ENCODE results near the gene IKBIP.
A peak's percentile ranks its signal among the peaks of the same experiment; 100 is the strongest.

The IKBIP gene

GRCh38 chr12:98593351-98594049 is 51.1 kb downstream of the IKBIP start, which contains the start of gene SLC25A3:
TSS of gene SLC25A3 (plus strand) at chr12:98593686. CDS start at chr12:98593979, 293 bp downstream.
- Histone ChIP-seq H3K79me2 (ENCODE audit: control insufficient read depth, insufficient read depth, low read length, unreplicated experiment) (peaks cover 46% of the 10 kb centered on the region), H3K27me3 (ENCODE audit: insufficient read depth, low read length) (no peaks in the 10 kb centered on the region), H3K27ac (ENCODE audit: low read depth, low read length) (peak within 1 kb of the TSS; percentile 79), H3K4me1 (ENCODE audit: control insufficient read depth, insufficient read depth, low read length, unreplicated experiment) (peaks cover 5% of the 10 kb centered on the region), H3K36me3 (ENCODE audit: insufficient read depth, low read length) (peaks cover 23% of the 10 kb centered on the region), H3K4me3 (ENCODE audit: low read depth, low read length) (peak within 1 kb of the TSS; percentile 81), H2AFZ (ENCODE audit: low read length, unreplicated experiment) (peak within 1 kb of the TSS; percentile 98)

DNA sequence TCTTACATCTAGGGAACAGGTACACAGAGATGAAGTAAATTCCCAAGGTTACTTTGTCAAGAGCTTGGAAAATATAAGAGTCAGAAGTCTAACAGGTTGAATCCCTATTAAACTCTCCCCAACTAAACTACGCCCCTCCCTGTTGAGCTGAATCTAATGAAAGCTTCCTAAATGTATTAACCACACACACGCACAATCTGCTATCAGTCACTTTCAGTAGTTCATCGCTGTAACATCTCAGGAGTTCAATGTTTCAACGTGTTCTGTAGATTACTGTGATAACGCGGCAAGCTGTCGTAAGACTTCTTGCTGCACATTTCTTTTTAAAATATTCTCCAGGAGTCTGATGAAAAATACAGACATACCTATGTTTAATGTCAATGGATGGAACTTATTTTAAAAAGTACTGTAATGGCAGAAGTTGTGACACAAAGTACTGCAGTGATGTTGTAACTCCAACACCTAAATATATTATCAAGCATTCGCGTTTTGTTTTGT is 51.7 kb downstream of the IKBIP start:
- Histone ChIP-seq H3K27ac (ENCODE audit: low read depth, low read length) (peak overlapping the region; percentile 53), H3K4me1 (ENCODE audit: control insufficient read depth, insufficient read depth, low read length, unreplicated experiment) (peaks cover 5% of the 10 kb centered on the region), H3K4me3 (ENCODE audit: low read depth, low read length) (peak overlapping the region; percentile 81), H3K79me2 (ENCODE audit: control insufficient read depth, insufficient read depth, low read length, unreplicated experiment) (peaks cover 44% of the 10 kb centered on the region), H3K27me3 (ENCODE audit: insufficient read depth, low read length) (no peaks in the 10 kb centered on the region), H3K36me3 (ENCODE audit: insufficient read depth, low read length) (peaks cover 17% of the 10 kb centered on the region), H2AFZ (ENCODE audit: low read length, unreplicated experiment) (peak overlapping the region; percentile 98)

- Histone ChIP-seq H3K4me1 (ENCODE audit: control insufficient read depth, insufficient read depth, low read length, unreplicated experiment) (peaks cover 5% of the 10 kb centered on the region), H2AFZ (ENCODE audit: low read length, unreplicated experiment) (no peak overlapping the region), H3K36me3 (ENCODE audit: insufficient read depth, low read length) (peaks cover 8% of the 10 kb centered on the region)
Observed at GRCh38 chr12:98591209-98591608, 53.4 kb downstream of the IKBIP start.

DNA sequence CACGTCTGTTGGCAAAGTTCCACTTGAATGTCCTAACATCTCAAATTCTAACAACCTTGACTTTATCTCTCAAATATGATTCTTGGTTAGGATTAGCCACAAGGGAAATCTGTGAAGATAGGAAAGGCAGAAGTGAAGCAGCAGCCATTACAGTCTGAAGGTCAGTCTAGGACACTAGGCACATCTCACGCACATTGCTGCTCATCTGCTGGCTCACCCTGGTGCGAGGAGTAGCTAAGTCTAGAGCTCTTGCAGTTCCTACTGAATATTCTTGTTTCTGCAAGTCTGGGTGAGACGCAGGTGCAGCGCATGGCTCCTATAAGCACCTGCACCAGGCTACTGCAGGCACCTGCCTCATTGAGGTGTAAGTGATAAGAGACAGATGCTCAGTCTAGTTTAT is 57.5 kb downstream of the IKBIP start:
- Histone ChIP-seq H3K27me3 (ENCODE audit: insufficient read depth, low read length) (no peaks in the 10 kb centered on the region), H3K36me3 (ENCODE audit: insufficient read depth, low read length) (no peaks in the 10 kb centered on the region), H3K27ac (ENCODE audit: low read depth, low read length) (no peak overlapping the region), H2AFZ (ENCODE audit: low read length, unreplicated experiment) (no peak overlapping the region), H3K4me1 (ENCODE audit: control insufficient read depth, insufficient read depth, low read length, unreplicated experiment) (peaks cover 4% of the 10 kb centered on the region), H3K79me2 (ENCODE audit: control insufficient read depth, insufficient read depth, low read length, unreplicated experiment) (no peaks in the 10 kb centered on the region), H3K4me3 (ENCODE audit: low read depth, low read length) (no peak overlapping the region)

More at GRCh38 chr12:98591209-98591608, 53.4 kb downstream of the IKBIP start:
- Histone ChIP-seq H3K4me3 (ENCODE audit: low read depth, low read length) (no peak overlapping the region), H3K79me2 (ENCODE audit: control insufficient read depth, insufficient read depth, low read length, unreplicated experiment) (peaks cover 27% of the 10 kb centered on the region), H3K27me3 (ENCODE audit: insufficient read depth, low read length) (no peaks in the 10 kb centered on the region), H3K27ac (ENCODE audit: low read depth, low read length) (no peak overlapping the region)

- Histone ChIP-seq H3K4me1 (ENCODE audit: control insufficient read depth, insufficient read depth, low read length, unreplicated experiment) (peaks cover 5% of the 10 kb centered on the region), H2AFZ (ENCODE audit: low read length, unreplicated experiment) (no peak overlapping the region), H3K27ac (ENCODE audit: low read depth, low read length) (no peak overlapping the region), H3K27me3 (ENCODE audit: insufficient read depth, low read length) (no peaks in the 10 kb centered on the region), H3K79me2 (ENCODE audit: control insufficient read depth, insufficient read depth, low read length, unreplicated experiment) (no peaks in the 10 kb centered on the region), H3K36me3 (ENCODE audit: insufficient read depth, low read length) (no peaks in the 10 kb centered on the region), H3K4me3 (ENCODE audit: low read depth, low read length) (no peak overlapping the region)
Observed at GRCh38 chr12:98582093-98582492, 62.5 kb downstream of the IKBIP start.

GRCh38 chr12:98581101-98581500 is 63.5 kb downstream of the IKBIP start:
- no peak overlapping the region for H2AFZ ChIP-seq (ENCODE audit: low read length, unreplicated experiment)
- H3K79me2 ChIP-seq (ENCODE audit: control insufficient read depth, insufficient read depth, low read length, unreplicated experiment), result no peaks in the 10 kb centered on the region
- H3K27me3 ChIP-seq (ENCODE audit: insufficient read depth, low read length), result no peaks in the 10 kb centered on the region
- no peak overlapping the region for H3K4me3 ChIP-seq (ENCODE audit: low read depth, low read length)
- no peaks in the 10 kb centered on the region for H3K36me3 ChIP-seq (ENCODE audit: insufficient read depth, low read length)
- H3K4me1 ChIP-seq (ENCODE audit: control insufficient read depth, insufficient read depth, low read length, unreplicated experiment), result peaks cover 5% of the 10 kb centered on the region
- no peak overlapping the region for H3K27ac ChIP-seq (ENCODE audit: low read depth, low read length)

DNA sequence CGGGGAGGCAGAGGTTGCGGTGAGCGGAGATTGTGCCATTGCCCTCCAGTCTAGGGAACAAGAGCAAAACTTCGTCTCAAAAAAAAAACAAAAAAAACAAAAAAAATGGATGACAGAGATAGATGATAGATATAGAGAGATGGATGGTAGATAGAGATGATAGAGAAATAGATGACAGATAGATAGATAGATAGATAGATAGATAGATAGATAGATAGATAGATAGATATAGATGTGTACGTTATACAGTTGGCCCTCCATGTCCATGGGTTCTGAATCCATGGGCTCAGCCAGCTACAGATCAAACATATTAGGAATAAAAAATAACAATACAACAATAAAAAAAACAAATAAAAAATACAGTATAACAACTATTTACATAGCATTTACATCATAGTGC is 63.9 kb downstream of the IKBIP start:
- Histone ChIP-seq H3K27me3 (ENCODE audit: insufficient read depth, low read length) (no peaks in the 10 kb centered on the region), H3K4me3 (ENCODE audit: low read depth, low read length) (no peak overlapping the region), H3K4me1 (ENCODE audit: control insufficient read depth, insufficient read depth, low read length, unreplicated experiment) (peaks cover 5% of the 10 kb centered on the region), H3K36me3 (ENCODE audit: insufficient read depth, low read length) (no peaks in the 10 kb centered on the region), H3K79me2 (ENCODE audit: control insufficient read depth, insufficient read depth, low read length, unreplicated experiment) (no peaks in the 10 kb centered on the region), H2AFZ (ENCODE audit: low read length, unreplicated experiment) (no peak overlapping the region), H3K27ac (ENCODE audit: low read depth, low read length) (no peak overlapping the region)

- Histone ChIP-seq H3K27ac (ENCODE audit: low read depth, low read length) (no peak overlapping the region), H3K36me3 (ENCODE audit: insufficient read depth, low read length) (no peaks in the 10 kb centered on the region), H2AFZ (ENCODE audit: low read length, unreplicated experiment) (no peak overlapping the region), H3K4me1 (ENCODE audit: control insufficient read depth, insufficient read depth, low read length, unreplicated experiment) (peaks cover 5% of the 10 kb centered on the region), H3K27me3 (ENCODE audit: insufficient read depth, low read length) (no peaks in the 10 kb centered on the region), H3K4me3 (ENCODE audit: low read depth, low read length) (no peak overlapping the region), H3K79me2 (ENCODE audit: control insufficient read depth, insufficient read depth, low read length, unreplicated experiment) (no peaks in the 10 kb centered on the region)
Observed at GRCh38 chr12:98579835-98580234, 64.8 kb downstream of the IKBIP start.

DNA sequence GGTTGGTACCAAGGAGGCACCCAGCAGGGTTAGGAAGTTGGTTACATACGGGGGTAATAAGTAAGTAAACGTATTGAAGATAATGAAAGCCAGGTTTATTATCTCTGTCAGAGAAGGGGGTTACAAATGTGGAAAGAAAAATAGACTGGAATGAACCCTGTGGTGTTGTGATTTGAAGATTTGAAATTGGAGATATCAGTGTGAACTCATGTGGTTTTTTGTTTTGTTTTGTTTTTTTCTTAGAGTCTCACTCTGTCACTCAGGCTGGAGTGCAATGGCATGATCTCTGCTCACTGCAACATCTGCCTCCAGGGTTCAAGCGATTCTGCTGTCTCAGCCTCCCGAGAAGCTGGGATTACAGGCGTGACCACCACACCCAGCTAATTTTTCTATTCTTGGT is 65.2 kb downstream of the IKBIP start:
- no peaks in the 10 kb centered on the region for H3K79me2 ChIP-seq (ENCODE audit: control insufficient read depth, insufficient read depth, low read length, unreplicated experiment)
- no peaks in the 10 kb centered on the region for H3K27me3 ChIP-seq (ENCODE audit: insufficient read depth, low read length)
- H3K4me3 ChIP-seq (ENCODE audit: low read depth, low read length), result no peak overlapping the region
- peaks cover 5% of the 10 kb centered on the region for H3K4me1 ChIP-seq (ENCODE audit: control insufficient read depth, insufficient read depth, low read length, unreplicated experiment)
- H3K36me3 ChIP-seq (ENCODE audit: insufficient read depth, low read length), result no peaks in the 10 kb centered on the region
- H3K27ac ChIP-seq (ENCODE audit: low read depth, low read length), result no peak overlapping the region
- H2AFZ ChIP-seq (ENCODE audit: low read length, unreplicated experiment), result no peak overlapping the region

DNA sequence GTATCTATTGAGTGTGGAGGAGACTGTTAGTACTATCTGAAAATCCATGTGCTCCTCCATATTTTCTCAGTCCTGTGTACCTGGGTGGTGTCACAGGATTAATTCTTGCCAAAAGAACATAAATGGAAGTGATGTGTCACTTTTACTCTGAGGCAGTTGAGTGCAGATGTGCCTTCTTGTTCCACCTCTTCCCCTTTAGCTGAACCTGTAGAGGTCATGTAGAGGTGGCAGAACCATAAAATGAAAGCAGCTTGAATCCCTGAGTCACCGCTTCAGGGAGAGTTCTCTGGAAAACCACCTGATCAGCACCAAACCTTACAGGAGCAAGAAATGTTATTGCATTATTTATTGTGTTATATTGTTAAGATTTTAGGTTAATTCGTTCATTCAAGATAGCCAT is 65.8 kb downstream of the IKBIP start:
- peaks cover 5% of the 10 kb centered on the region for H3K4me1 ChIP-seq (ENCODE audit: control insufficient read depth, insufficient read depth, low read length, unreplicated experiment)
- no peaks in the 10 kb centered on the region for H3K27me3 ChIP-seq (ENCODE audit: insufficient read depth, low read length)
- H3K79me2 ChIP-seq (ENCODE audit: control insufficient read depth, insufficient read depth, low read length, unreplicated experiment), result no peaks in the 10 kb centered on the region
- H3K4me3 ChIP-seq (ENCODE audit: low read depth, low read length), result no peak overlapping the region
- H3K27ac ChIP-seq (ENCODE audit: low read depth, low read length), result no peak overlapping the region
- H3K36me3 ChIP-seq (ENCODE audit: insufficient read depth, low read length), result no peaks in the 10 kb centered on the region
- no peak overlapping the region for H2AFZ ChIP-seq (ENCODE audit: low read length, unreplicated experiment)

- peaks cover 5% of the 10 kb centered on the region for H3K4me1 ChIP-seq (ENCODE audit: control insufficient read depth, insufficient read depth, low read length, unreplicated experiment)
- H3K79me2 ChIP-seq (ENCODE audit: control insufficient read depth, insufficient read depth, low read length, unreplicated experiment), result no peaks in the 10 kb centered on the region
- H3K27me3 ChIP-seq (ENCODE audit: insufficient read depth, low read length), result no peaks in the 10 kb centered on the region
- H3K36me3 ChIP-seq (ENCODE audit: insufficient read depth, low read length), result no peaks in the 10 kb centered on the region
- no peak overlapping the region for H3K27ac ChIP-seq (ENCODE audit: low read depth, low read length)
- H3K4me3 ChIP-seq (ENCODE audit: low read depth, low read length), result no peak overlapping the region
- no peak overlapping the region for H2AFZ ChIP-seq (ENCODE audit: low read length, unreplicated experiment)
Observed at GRCh38 chr12:98578392-98578791, 66.2 kb downstream of the IKBIP start.
